HepG2 (cell line): ENCODE measurements around the gene CLTA. TPM values are rescaled to one million over a fixed set of nuclear protein-coding genes. Genes with fewer than 3 reads are reported as not detected.

ENCODE experiments used
- ARID3A ChIP-seq: IDR thresholded peaks from 2 replicates; pipeline ENCODE4 v1.6.1; 2012; ENCODE audit warnings: low read depth, low read length, improper control_type of control experiment
- HNF4G ChIP-seq, 2 experiments: sonication (generic) in 1 of 2; formaldehyde crosslinking in 1 of 2; IDR thresholded peaks; 2 replicates each; pipeline versions ENCODE4 v1.4.0 to v1.6.1; 2011 to 2020; ENCODE audit warnings: borderline replicate concordance in 2 of 2, low read depth in 2 of 2, mild to moderate bottlenecking in 2 of 2, low read length in 1 of 2, missing genetic modification reagents in 1 of 2, moderate library complexity in 1 of 2
- NFIC ChIP-seq: IDR thresholded peaks from 2 replicates; pipeline ENCODE4 v1.6.1; 2012; ENCODE audit warnings: mild to moderate bottlenecking, low read length, inconsistent platforms
- PREB ChIP-seq: sonication (generic); formaldehyde crosslinking; IDR thresholded peaks from 2 replicates; pipeline ENCODE4 v1.4.0; 2020; ENCODE audit warnings: missing genetic modification reagents
- SRF ChIP-seq: IDR thresholded peaks from 2 replicates; pipeline ENCODE4 v1.6.1; 2011; ENCODE audit warnings: mild to moderate bottlenecking, low read depth, low read length, moderate library complexity
- YEATS2 ChIP-seq: sonication (generic); formaldehyde crosslinking; IDR thresholded peaks from 2 replicates; pipeline ENCODE4 v1.4.0; 2020; ENCODE audit warnings: missing genetic modification reagents, borderline replicate concordance
- ZBTB3 ChIP-seq: sonication (generic); formaldehyde crosslinking; IDR thresholded peaks from 2 replicates; pipeline ENCODE4 v1.4.0; 2020; ENCODE audit warnings: low read depth, mild to moderate bottlenecking, moderate library complexity, missing genetic modification reagents, borderline replicate concordance
- ZBTB38 ChIP-seq: sonication (generic); formaldehyde crosslinking; IDR thresholded peaks from 2 replicates; pipeline ENCODE4 v1.5.1; 2020; ENCODE audit warnings: mild to moderate bottlenecking, missing genetic modification reagents
- ZFAT ChIP-seq: sonication (generic); formaldehyde crosslinking; conservative IDR thresholded peaks from 2 replicates; pipeline ENCODE4 v1.8.1; 2023; ENCODE audit warnings: missing genetic modification reagents, inconsistent platforms
- ZNF225 ChIP-seq: sonication (generic); formaldehyde crosslinking; IDR thresholded peaks from 2 replicates; pipeline ENCODE4 v1.4.0; 2020; ENCODE audit warnings: mild to moderate bottlenecking, missing genetic modification reagents
- ZNF501 ChIP-seq: sonication (generic); formaldehyde crosslinking; IDR thresholded peaks from 2 replicates; pipeline ENCODE4 v1.5.1; 2020; ENCODE audit warnings: mild to moderate bottlenecking, moderate library complexity, missing genetic modification reagents
- ZNF503 ChIP-seq: sonication (generic); formaldehyde crosslinking; IDR thresholded peaks from 2 replicates; pipeline ENCODE4 v1.4.0; 2020; ENCODE audit warnings: missing genetic modification reagents
- ZNF710 ChIP-seq: sonication (generic); formaldehyde crosslinking; IDR thresholded peaks from 2 replicates; pipeline ENCODE4 v1.5.0; 2020; ENCODE audit warnings: mild to moderate bottlenecking, missing genetic modification reagents, borderline replicate concordance
- ZNF713 ChIP-seq: sonication (generic); formaldehyde crosslinking; IDR thresholded peaks from 2 replicates; pipeline ENCODE4 v1.4.0; 2020; ENCODE audit warnings: mild to moderate bottlenecking, missing genetic modification reagents
- ZNF746 ChIP-seq: sonication (generic); formaldehyde crosslinking; IDR thresholded peaks from 2 replicates; pipeline ENCODE4 v1.8.0; 2022; ENCODE audit warnings: mild to moderate bottlenecking, missing genetic modification reagents
- ZZZ3 ChIP-seq: sonication (generic); formaldehyde crosslinking; IDR thresholded peaks from 2 replicates; pipeline ENCODE4 v1.4.0; 2020; ENCODE audit warnings: missing genetic modification reagents, mild to moderate bottlenecking, borderline replicate concordance
- polyA plus RNA-seq, 8 experiments: library from polyadenylated mRNA; depleted of rRNA in 3 of 8; stranded (reverse) in 7 of 8; unstranded in 1 of 8; fragments of >200 nt; fragmentation: Illumina TruSeq in 4 of 8; extraction: Trizol in 4 of 8; gene quantifications; 2 replicates each; pipeline versions ENCODE4 v1.2.1 to v1.2.3, GENCODE V29; 2011 to 2016; ENCODE audit warnings: low read depth in 4 of 8, missing spikeins in 1 of 8, mixed read lengths in 1 of 8; ENCODE audit not compliant: insufficient read depth in 1 of 8
- total RNA-seq, 5 experiments: library from RNA; depleted of rRNA; stranded (reverse); fragments of >200 nt; fragmentation: Illumina TruSeq; extraction: Trizol; gene quantifications; 2 replicates each; pipeline ENCODE4 v1.2.3, GENCODE V29; 2016; ENCODE audit warnings: low read depth in 1 of 5

CLTA gene
- total and polyA plus RNA-seq, 2 of the 13 experiments (the other 11 are each of a cell fraction or from before 2014, with no cell fraction given), result 143 to 222 TPM

- TF ChIP-seq ZNF503 (CRISPR knock-in tag) (peak; percentile 75), NFIC (no peak), YEATS2 (CRISPR knock-in tag) (peak; percentile 86), ARID3A (peak; percentile 25; the same call in 1 of the 2 replicates), ZNF225 (CRISPR knock-in tag) (0 out of 2 replicates have a peak, but pooled peaks have one; percentile 37), ZNF501 (CRISPR knock-in tag) (peak; percentile 92), PREB (CRISPR knock-in tag) (no peak; the same call in 1 of the 2 replicates), ZFAT (CRISPR knock-in tag) (no peak), SRF (peak; percentile 25), ZNF713 (CRISPR knock-in tag) (no peak), ZZZ3 (CRISPR knock-in tag) (no peak; the same call in 1 of the 2 replicates), ZBTB38 (CRISPR knock-in tag) (peak; percentile 85), ZNF710 (CRISPR knock-in tag) (no peak), HNF4G (IDR thresholded peaks at IDR 0.05; ENCODE audit: borderline replicate concordance, low read depth, low read length) (no peak), HNF4G (CRISPR knock-in tag; IDR thresholded peaks at IDR 0.05; ENCODE audit: borderline replicate concordance, low read depth) (no peak), ZNF746 (CRISPR knock-in tag) (peak; percentile 87), ZBTB3 (CRISPR knock-in tag) (no peak; the same call in 1 of the 2 replicates)
Observed at GRCh38 chr9:36190388-36191289, at the start of gene CLTA (continued).
